HG03108 (cell line): ENCODE measurements around the gene MRC1.

Experiments used
- ATAC-seq: cut with Tn5 transposase; IDR thresholded peaks from one replicate; pipeline ENCODE4 v1.9.1; 2021; ENCODE audit warnings: moderate library complexity; ENCODE audit not compliant: unreplicated experiment

Gene MRC1

GRCh38 chr10:17795083-17795482, 14.1 kb upstream of the MRC1 start:
- no peak for ATAC-seq

GRCh38 chr10:17795813-17796594, 13.1 kb upstream of the MRC1 start:
- no peak for ATAC-seq

DNA sequence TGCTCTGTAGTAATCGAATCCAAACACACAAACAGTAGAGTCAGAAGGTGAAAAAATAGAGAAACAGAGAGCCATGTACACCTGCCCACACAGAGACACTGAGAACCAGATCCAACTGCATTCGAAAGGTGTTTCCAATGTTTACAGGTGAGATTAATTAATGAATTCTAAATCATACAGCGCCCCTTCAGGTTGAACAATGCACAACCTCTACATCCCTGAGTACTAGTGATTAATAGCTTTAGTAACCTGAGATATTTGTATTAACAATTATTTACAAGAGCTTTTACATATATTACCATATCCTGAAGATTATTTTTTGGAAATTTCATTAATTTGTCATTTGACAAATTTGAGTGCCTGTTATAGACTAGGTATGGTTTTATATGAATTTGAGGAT, 7.6 kb upstream of the MRC1 start:
- ATAC-seq = no peak

- no peak for ATAC-seq
Measured at GRCh38 chr10:17802350-17802749, 6.8 kb upstream of the MRC1 start.

GRCh38 chr10:17802976-17803375, 6.2 kb upstream of the MRC1 start:
- no peak for ATAC-seq

GRCh38 chr10:17805330-17805729, 3.8 kb upstream of the MRC1 start:
- ATAC-seq = no peak

GRCh38 chr10:17805921-17806577, 3.1 kb upstream of the MRC1 start:
- ATAC-seq = no peak

DNA sequence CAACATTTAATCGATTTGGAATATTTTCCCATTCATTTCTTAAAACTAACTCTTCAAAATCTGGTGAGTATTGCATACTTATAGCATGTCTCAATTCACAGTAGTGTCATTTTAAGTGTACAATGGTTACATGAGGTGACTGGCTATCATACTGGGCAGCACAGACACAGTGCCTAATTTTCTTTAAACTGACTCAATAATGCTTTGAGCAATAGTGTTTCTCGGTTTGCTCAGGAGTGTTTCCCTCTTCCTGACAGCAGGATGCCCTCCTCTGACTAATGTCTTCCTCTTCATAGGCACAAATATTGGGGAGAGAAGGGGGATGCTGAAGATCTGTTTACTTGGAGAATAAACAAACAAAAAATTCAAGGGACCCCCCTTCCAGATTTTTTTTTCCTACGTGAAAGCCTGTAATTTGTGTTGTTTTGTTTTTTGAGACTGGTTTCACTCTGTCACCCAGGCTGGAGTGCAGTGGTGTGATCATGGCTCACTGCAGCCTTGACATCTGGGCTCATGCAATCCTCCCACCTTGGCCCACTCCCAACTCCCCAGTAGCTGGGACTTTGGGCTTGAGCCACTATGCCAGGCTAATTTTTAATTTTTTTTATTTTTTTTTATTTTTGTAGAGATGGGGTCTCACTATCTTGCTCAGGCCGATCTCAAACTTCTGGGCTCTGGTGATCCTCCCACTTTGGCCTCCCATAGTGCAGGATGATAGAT, 2.2 kb downstream of the MRC1 start:
- no peak for ATAC-seq

- ATAC-seq = no peak
Measured at GRCh38 chr10:17814973-17815372, 5.8 kb downstream of the MRC1 start.

- no peak for ATAC-seq
Measured at GRCh38 chr10:17816199-17816598, 7.1 kb downstream of the MRC1 start.

GRCh38 chr10:17817316-17817715, 8.2 kb downstream of the MRC1 start:
- no peak for ATAC-seq

DNA sequence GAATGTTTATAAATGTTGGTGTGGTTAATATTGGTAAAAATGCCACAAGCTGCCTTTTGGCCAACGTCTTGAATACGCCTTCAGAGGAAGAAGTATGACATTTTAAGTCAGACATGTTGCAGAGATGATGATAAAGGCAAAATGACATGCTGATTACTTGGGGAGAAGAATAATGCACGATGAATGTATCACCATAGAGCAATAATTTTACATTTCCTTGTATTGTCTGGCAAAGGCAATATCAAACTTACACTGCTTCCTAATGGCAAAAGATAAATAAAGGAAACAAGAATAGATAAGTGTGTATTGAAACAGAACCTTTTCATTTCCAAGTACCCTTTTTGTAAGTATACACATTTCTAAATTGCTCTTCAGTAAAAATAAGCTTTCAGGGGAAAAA, 8.6 kb downstream of the MRC1 start:
- ATAC-seq = no peak

DNA sequence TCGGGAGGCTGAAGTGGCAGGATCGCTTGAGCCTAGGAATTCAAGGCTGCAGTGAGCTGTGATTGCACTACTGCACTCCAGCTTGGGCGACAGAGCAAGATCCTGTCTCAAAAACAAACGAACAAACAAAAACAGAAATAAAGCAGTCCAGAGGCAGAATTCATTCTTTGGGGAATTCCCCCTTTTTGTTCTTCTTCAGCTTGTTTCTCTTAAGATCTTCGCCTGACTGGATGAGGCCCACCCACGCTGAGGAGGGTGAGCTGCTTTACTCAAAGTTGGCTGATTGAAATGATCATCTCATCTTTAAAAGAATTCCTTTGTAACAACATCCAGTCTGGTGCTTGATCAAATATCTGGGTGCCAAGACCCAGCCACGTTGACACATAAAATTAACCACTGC, 10.7 kb downstream of the MRC1 start:
- no peak for ATAC-seq

DNA sequence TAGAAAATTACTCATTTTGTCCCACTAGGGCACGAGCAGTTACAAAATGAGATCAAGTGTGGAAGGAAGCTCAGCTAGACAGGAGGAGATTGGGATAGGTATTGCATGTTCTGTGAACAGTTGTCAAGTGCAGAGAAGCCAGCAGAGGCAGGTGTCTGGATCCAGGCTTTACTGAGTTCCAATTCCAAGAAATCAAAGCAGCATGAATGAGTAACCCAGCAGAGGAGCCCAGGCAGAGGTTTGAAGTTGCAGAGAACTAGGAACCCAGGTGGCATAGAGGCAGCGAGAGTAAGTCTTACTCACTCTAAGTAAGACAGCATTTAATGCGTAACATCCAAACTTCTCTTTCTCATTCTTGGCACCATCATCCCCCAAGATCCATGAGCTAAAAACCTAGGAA, 11.8 kb downstream of the MRC1 start:
- ATAC-seq = no peak

DNA sequence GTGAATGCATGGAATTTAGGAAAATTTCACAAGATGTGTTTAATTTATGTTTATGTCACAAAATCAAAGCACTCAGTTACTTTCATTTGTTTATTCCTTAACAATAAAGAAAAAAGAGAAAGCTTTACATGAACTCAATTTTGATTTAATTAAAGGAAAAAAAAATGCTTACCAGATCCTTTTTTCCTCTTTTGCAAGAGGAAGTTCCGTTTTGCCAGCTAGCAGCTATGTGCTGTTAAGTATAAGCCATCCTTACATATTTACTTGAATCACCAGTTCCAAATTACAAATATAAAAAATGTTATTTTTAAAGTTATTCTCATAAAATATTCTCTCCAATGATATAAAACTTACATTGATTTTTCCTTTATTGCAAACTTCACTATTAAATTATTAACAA, 12.7 kb downstream of the MRC1 start:
- no peak for ATAC-seq

DNA sequence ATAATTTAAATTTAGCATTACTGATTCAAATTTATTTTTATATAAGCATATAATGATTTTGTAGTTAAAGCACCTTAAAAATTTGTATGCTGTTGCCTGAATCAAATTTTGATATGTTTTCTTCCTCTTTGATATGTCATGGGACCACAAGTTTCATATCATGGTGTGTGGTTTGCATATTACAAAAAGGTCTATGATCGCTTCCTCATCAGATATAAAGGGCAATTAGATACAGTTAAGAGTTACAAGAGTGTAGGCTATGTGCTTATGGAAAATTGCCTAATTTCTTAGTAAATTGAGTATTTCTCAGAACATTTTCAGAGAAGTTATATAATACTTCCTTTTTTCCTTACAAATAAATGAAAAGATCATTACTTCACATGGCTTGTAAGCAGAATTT, 22.2 kb downstream of the MRC1 start:
- no peak for ATAC-seq

DNA sequence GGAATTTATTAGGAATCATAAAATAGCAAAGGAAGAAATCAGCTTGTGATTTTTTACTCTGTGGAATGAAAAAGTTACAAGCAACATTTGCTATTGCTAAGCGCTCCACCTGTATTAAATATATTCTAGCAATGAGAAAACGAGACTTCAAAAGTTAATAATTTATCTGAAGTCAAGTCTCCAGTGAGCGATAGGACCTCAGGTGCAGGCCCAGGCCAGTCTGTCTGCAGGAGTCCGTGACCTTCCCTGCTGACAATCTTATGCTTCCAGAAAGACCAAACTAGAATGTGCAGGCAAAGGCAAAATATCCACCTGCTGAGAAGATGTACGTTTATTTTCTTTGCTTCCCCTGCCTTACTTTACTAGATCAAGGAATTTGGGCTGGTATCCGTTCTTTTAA, 22.7 kb downstream of the MRC1 start:
- no peak for ATAC-seq

GRCh38 chr10:17833656-17834055, 24.5 kb downstream of the MRC1 start:
- ATAC-seq = no peak

GRCh38 chr10:17835688-17836087, 26.5 kb downstream of the MRC1 start:
- ATAC-seq = no peak

DNA sequence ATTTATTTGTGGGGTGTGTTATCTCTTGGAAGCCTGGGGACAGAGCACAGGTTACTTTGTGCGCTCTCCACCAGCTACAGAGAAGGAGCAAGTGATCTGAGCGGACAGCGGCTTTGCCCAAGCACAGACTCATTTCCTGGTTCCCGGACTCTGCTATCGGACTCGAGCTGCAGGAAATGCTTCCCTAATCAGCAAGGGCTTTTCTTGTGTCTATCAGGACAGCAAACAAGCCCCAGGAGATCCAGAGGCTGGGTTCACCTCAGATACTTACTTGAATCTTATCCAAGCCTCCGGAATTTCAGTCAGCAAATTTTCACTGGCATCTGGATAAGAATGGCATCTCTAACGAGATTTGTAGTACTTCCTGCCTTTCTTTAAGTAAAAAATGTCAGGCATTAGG, 27.8 kb downstream of the MRC1 start:
- ATAC-seq = no peak

DNA sequence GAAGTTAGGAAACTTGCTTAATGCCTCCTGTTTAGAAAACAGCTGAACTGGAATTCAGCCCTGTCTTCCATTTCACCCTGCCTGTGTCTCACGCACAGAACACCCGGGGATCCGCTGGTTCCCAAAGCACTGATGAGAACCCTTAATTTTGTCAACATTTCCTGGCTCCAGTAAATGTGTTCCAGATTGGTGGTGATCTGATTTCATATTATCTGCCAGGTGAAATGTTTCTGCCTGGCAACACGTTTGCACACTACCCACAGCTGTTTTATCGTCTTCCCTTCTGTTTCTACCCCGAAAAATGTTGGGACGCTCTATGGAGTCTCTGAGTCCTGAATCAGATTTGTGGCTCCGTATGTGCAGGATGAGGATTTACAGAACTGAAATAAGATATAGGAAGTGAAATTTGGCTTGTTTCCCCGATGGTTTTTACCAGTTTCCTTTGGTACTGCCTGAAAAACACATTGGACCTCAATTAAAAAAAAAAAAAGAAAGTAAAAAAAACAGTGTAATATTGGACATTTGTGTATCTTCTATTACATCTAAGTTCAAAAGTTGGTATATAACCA, 29.0 kb downstream of the MRC1 start:
- no peak for ATAC-seq

- no peak for ATAC-seq
Measured at GRCh38 chr10:17841050-17841449, 31.9 kb downstream of the MRC1 start.
